ACC112 (cell line): Measurements from ENCODE around the gene HHIPL1.

Experiments
- H2AFZ ChIP-seq: fragments of 200-600 bp; sonication (generic); one replicate; pipeline ENCODE4 v1.6.0; 2017; ENCODE audit warnings: antibody characterized with exemption, low read length; ENCODE audit not compliant: unreplicated experiment
- H3K27ac ChIP-seq: fragments of 200-600 bp; sonication (generic); 2 replicates; pipeline ENCODE4 v1.5.1; 2014; ENCODE audit warnings: low read depth, mild to moderate bottlenecking, antibody characterized with exemption, low read length, moderate library complexity
- H3K27me3 ChIP-seq: fragments of 200-600 bp; sonication (generic); 2 replicates; pipeline ENCODE4 v1.6.1; 2014; ENCODE audit warnings: mild to moderate bottlenecking, antibody characterized with exemption, low read length, moderate library complexity, mixed read lengths; ENCODE audit not compliant: insufficient read depth
- H3K36me3 ChIP-seq: fragments of 200-600 bp; sonication (generic); 2 replicates; pipeline ENCODE4 v1.6.1; 2016; ENCODE audit warnings: mild to moderate bottlenecking, antibody characterized with exemption, low read length, moderate library complexity, mixed read lengths; ENCODE audit not compliant: insufficient read depth
- H3K4me1 ChIP-seq: fragments of 200-600 bp; sonication (generic); one replicate; pipeline ENCODE4 v1.6.1; 2016; ENCODE audit warnings: low read length, mixed read lengths; ENCODE audit not compliant: insufficient read depth, unreplicated experiment, control insufficient read depth
- H3K4me3 ChIP-seq: fragments of 200-600 bp; sonication (generic); 2 replicates; pipeline ENCODE4 v1.5.1; 2014; ENCODE audit warnings: mild to moderate bottlenecking, low read depth, low read length
- H3K79me2 ChIP-seq: fragments of 200-600 bp; sonication (generic); one replicate; pipeline ENCODE4 v1.6.0; 2016; ENCODE audit warnings: low read length; ENCODE audit not compliant: control insufficient read depth, unreplicated experiment, insufficient read depth

HHIPL1 gene

DNA sequence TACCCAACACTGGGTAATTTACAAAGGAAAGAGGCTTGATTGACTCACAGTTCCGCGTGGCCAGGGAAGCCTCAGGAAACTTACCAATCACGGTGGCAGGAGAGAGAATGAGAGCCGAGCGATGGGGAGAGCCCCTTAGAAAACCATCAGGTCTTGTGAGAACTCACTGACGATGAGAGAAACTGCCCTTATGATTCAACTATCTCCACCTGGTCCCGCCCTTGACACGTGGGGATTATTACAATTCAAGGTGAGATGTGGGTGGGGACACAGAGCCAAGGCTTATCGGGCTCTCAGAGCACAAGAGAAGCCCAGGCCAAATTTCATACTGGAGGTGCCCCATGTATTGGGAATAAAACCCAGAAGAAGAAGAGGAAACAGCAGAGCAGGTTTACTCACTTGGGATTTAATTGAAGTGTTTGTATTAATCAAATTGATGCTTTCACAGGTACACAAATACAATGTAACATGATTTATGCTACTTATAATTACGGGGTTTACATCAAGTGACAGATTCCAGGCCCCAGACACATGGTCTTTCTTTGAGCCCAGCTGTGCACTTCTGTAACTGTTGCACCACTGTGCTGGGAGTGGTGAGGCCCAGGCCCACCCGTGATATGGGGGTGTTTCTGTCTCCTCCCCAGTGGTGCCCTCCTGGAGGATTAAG, 32.7 kb upstream of the HHIPL1 start:
- Histone ChIP-seq H3K4me1 (no peaks in the 10 kb centered on the region), H3K4me3 (no peak overlapping the region), H2AFZ (no peak overlapping the region), H3K79me2 (no peaks in the 10 kb centered on the region), H3K27ac (no peak overlapping the region), H3K36me3 (no peaks in the 10 kb centered on the region), H3K27me3 (no peaks in the 10 kb centered on the region)

DNA sequence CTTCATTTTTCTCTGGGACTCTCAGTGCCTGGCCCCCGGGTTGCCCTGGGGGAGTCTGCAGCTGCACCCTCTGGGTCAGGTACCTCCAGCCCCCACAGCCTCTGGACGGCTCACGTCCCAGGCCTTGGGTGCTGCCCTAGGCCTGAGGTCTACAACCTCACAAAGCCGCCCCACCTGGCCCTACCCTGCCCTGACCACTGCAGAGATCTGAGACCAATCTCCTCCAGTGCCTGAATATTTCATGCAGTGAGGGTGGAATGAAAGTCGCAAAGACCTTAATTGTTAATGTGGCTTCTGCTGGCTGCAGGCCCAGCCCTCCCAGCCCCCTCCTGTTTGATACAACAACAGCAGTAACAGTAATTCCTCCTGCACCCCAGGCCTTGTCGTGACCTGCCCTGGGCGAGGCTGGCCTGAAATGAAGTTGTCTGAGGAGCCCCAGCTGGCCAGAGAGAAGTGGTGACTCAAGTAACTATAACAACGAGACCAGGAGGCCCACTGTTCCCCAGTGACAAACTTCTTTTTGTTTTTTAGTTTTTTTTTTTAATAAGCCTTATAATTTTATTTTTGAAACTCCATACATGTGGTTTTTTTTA, 32.1 kb upstream of the HHIPL1 start:
- H2AFZ ChIP-seq = no peak overlapping the region
- no peaks in the 10 kb centered on the region for H3K27me3 ChIP-seq
- H3K4me1 ChIP-seq = no peaks in the 10 kb centered on the region
- no peaks in the 10 kb centered on the region for H3K36me3 ChIP-seq
- H3K27ac ChIP-seq = no peak overlapping the region
- H3K79me2 ChIP-seq = no peaks in the 10 kb centered on the region
- H3K4me3 ChIP-seq = no peak overlapping the region

DNA sequence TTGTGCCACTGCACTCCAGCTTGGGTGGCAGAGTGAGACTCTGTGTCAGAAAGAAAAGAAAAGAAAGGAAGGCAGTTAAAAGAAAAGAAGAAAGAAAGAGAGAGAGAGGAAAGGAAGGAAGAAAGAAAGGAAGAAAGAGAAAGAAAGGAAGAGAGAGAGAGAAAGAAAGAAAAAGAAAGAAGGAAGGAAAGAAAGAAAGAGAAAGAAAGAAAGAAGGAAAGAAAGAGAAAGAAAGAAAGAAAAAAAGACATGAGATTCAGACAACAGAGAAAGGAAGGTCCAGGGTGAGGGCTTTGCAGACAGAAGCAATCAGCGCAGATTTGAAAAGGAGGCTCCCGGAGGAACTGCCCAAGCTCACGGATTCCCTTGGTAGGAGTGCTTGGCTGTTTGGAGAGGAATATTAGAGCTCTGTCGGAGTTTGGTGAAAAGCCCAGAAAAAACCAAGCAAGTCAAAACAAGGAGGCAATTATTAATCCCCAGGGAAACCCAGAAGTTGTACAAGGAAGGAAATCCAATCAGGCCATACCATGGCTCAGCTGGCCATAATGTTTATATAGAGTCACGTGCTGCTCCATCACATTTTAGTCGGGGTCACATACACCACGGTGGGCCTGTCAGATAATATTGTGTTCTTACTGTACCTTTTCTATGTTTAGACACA, 29.3 kb upstream of the HHIPL1 start:
- no peaks in the 10 kb centered on the region for H3K36me3 ChIP-seq
- H3K27ac ChIP-seq = no peak overlapping the region
- no peaks in the 10 kb centered on the region for H3K27me3 ChIP-seq
- no peaks in the 10 kb centered on the region for H3K79me2 ChIP-seq
- H3K4me1 ChIP-seq = peaks cover 10% of the 10 kb centered on the region
- H2AFZ ChIP-seq = no peak overlapping the region
- no peak overlapping the region for H3K4me3 ChIP-seq

DNA sequence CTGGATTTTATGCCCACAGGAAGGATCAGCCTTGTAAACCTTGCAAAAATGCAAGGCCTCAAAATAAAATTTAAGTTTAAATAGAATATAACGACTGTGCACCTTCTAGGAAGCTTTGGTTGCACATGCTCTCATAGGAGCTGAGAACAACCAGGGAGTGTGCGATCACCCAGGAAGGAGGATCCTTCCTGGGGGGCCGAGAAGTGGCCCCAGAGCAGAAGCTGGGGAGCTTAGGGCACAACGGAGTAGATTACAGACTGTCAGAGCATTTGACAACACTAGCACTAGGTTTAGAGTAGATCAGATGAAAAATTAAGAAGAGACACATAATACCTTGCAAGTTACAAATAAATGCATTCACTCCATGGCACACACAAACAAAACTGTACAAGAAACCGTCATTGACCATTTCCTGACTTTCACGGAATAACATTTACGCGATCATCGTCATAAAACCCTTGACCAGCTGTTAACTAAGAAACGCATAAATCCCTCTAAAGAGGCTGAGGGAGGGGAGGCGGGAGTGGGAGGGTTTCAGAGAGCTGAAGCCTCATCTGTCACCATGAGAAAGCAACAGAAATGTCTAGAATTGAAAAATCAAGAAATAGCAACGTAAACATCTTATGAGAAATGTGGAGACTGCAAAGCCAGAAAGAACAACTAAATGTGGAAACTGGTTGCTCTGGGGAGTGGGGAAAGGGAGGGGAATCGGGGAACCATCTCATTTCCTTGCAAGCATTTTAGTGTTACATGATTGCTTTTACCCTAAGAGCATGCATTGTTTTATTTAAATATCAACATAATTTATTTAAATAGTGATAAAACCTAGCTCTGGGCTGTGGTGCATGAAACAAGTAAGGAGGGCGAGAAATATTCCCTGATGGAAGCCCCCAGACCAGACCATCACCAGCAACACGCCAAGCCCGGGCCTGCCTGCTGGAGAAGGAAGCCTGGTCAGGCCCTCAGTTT, 27.8 kb upstream of the HHIPL1 start:
- Histone ChIP-seq H2AFZ (no peak overlapping the region), H3K27ac (no peak overlapping the region), H3K4me3 (no peak overlapping the region), H3K27me3 (no peaks in the 10 kb centered on the region), H3K36me3 (no peaks in the 10 kb centered on the region), H3K79me2 (no peaks in the 10 kb centered on the region), H3K4me1 (peaks cover 10% of the 10 kb centered on the region)

DNA sequence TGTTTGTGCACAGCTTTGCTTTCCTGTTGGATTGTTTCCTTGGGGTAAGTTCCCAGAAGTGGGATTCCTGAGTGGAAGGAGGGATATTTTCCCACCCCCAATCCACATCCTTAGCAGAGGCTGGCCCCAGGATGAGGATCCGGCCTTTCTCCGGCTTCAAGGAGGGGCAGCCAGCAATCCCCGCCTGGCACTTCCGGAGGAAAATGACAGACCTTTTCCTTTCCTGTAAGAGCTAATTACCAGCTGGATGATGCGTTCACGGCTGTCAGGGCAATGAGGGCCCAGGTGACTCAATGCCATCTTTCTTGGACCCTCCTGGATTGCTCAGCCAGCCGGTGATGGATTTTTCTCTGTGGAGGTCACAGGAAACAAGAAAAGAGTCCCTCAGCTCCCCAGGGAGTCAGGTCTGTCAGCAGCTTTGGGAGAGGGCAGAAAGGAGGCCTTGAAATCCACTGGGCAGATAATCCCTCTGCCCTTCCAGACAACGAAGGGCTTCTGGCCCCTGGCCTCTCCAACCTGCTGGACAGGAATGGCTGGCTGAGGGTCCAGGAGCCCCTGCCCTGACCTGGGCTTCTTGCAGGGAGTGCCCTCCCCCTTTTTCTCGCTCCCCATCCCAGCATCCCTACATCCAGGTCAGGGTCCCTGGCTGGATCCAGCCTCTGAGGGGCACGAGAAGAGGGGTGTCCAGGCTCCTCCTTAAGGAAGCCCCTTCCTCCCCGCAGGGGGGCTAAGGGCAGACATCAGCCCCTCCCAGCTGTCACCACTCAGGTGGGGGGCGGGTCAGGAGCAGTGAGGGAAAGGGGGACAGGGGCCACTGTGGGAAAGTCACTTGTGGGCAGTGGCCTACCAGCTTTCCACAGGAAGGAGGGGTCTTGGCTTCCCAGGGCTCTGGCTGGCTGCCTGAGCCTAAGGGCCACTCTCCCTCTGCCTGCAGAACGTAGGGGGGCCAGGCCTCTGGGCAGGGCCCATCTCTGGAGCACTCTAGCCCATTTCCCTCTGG, 24.8 kb upstream of the HHIPL1 start:
- Histone ChIP-seq H3K4me3 (no peak overlapping the region), H3K4me1 (peaks cover 29% of the 10 kb centered on the region), H3K79me2 (no peaks in the 10 kb centered on the region), H3K36me3 (no peaks in the 10 kb centered on the region), H3K27me3 (no peaks in the 10 kb centered on the region), H2AFZ (no peak overlapping the region), H3K27ac (no peak overlapping the region)

DNA sequence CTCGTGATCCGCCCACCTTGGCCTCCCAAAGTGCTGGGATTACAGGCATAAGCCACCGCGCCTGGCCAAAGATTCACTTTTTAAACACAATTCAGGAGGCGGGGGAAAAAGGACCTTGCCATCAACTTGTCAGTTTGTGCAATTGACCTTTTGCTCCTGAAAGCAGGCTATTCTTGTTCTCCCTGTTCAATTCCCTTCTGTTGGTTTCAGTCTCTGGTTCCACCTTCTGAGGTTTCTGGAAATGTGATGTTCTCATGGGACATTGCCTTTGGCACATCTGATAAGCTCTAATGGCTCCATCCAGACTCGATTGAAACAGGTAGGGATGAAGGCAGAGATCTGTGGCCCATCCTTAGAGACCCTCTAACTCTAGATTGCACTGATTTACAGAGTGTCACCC, 23.0 kb upstream of the HHIPL1 start:
- Histone ChIP-seq H3K4me3 (no peak overlapping the region), H3K36me3 (no peaks in the 10 kb centered on the region), H3K4me1 (peaks cover 29% of the 10 kb centered on the region), H3K27me3 (no peaks in the 10 kb centered on the region), H3K27ac (no peak overlapping the region), H2AFZ (no peak overlapping the region), H3K79me2 (no peaks in the 10 kb centered on the region)

DNA sequence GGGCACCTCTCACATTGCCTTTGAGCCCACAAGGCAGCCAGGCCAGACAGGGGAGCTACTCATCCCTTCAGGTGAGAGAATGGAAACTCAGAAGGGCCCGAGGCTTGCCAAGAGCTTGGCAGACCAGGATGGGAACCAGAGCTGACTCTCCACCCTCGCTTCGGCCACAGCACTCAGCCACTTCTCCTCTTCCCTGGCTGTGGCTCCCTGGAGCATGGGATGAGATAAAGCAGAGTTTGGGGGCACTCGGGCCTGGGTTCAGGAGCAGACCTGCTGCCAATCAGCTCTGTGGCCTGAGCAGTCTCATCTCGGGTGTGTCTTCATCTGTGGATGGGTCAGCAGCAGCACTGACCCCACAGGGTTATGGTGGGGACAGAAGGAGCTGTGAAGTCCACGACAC, 20.9 kb upstream of the HHIPL1 start:
- H3K27me3 ChIP-seq = no peaks in the 10 kb centered on the region
- H2AFZ ChIP-seq = no peak overlapping the region
- peaks cover 31% of the 10 kb centered on the region for H3K4me1 ChIP-seq
- no peaks in the 10 kb centered on the region for H3K79me2 ChIP-seq
- no peak overlapping the region for H3K27ac ChIP-seq
- no peaks in the 10 kb centered on the region for H3K36me3 ChIP-seq
- no peak overlapping the region for H3K4me3 ChIP-seq

DNA sequence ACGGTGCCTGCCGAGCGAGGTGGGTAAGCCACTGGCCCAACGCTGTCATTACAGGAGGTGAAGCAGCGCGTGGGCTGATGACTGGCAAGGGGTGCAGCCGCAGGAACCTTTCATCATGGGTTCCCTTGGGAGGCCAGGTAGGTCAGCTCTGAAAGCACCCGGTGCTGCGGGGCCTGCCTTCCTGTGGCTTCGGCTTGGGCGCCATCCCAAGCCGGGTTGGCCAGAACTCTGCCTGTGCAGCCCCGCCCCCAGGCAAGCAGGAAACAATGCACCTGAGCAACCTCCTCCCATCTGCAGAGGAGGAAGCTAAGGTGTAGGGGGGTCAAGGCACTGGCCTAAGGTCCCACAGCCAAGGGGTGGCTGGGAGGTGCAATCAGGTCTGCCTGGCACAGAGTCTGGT, 20.0 kb upstream of the HHIPL1 start:
- H3K36me3 ChIP-seq = no peaks in the 10 kb centered on the region
- no peak overlapping the region for H3K27ac ChIP-seq
- H2AFZ ChIP-seq = no peak overlapping the region
- H3K27me3 ChIP-seq = no peaks in the 10 kb centered on the region
- no peaks in the 10 kb centered on the region for H3K79me2 ChIP-seq
- no peak overlapping the region for H3K4me3 ChIP-seq
- peaks cover 26% of the 10 kb centered on the region for H3K4me1 ChIP-seq

DNA sequence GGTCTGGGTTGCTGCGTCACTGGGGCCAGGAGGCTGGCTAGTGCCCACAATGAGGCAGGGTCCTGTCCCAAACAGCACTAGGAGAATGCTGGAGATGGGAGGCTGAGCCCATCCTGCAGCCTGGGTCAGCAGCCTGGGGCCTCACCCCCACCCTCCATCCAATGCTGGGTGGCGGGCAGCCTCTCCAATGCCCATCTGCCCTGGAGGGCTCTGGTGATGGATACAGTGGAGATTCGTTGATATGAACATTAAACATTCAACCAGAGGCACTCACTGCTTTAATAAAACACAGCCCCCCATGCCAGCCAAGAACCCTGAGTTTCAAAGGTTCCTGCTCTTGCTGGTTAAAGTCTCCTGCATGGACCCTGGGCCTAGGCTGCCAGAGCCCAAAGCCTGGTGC, 19.5 kb upstream of the HHIPL1 start:
- Histone ChIP-seq H3K36me3 (no peaks in the 10 kb centered on the region), H3K4me3 (no peak overlapping the region), H3K27me3 (no peaks in the 10 kb centered on the region), H2AFZ (no peak overlapping the region), H3K27ac (no peak overlapping the region), H3K79me2 (no peaks in the 10 kb centered on the region), H3K4me1 (peaks cover 21% of the 10 kb centered on the region)
